NCI-H524 treated with DMSO at 0.1 percent for 48 hours (cell line): ENCODE measurements around the gene AZGP1.
"Not testable (repeated sequence)": the region's sequence is repeated elsewhere in the genome, so short reads cannot be mapped to it uniquely, and the experiment has no call there.

Experiments used
- DNase-seq: peaks from one replicate; lab custom pipeline; 2025; lab: John Stamatoyannopoulos, UW

AZGP1 gene

GRCh38 chr7:99952649-99953048 is 23.2 kb downstream of the AZGP1 start:
- DNase-seq, result not testable (repeated sequence)

- DNase-seq, result not testable (repeated sequence)
These were observed 25.0 kb downstream of the AZGP1 start for GRCh38 chr7:99950819-99951218.

GRCh38 chr7:99949645-99950228 is 26.1 kb downstream of the AZGP1 start:
- DNase-seq, result no peak

GRCh38 chr7:99947608-99948007 is 28.2 kb downstream of the AZGP1 start:
- no peak for DNase-seq

- DNase-seq, result no peak
These were observed 31.2 kb downstream of the AZGP1 start for GRCh38 chr7:99944497-99945070.

- DNase-seq, result no peak
These were observed 32.0 kb downstream of the AZGP1 start for GRCh38 chr7:99943641-99944496.

- DNase-seq, result no peak
These were observed 37.5 kb downstream of the AZGP1 start for GRCh38 chr7:99938296-99938695.

GRCh38 chr7:99935009-99935408 is 40.8 kb downstream of the AZGP1 start:
- not testable (repeated sequence) for DNase-seq

- no peak for DNase-seq
These were observed 45.5 kb downstream of the AZGP1 start for GRCh38 chr7:99930376-99930775.

GRCh38 chr7:99929730-99930053 is 46.1 kb downstream of the AZGP1 start:
- DNase-seq, result no peak

- peak; percentile 29 for DNase-seq
These were observed 46.7 kb downstream of the AZGP1 start, which contains the start of gene GJC3 for GRCh38 chr7:99928994-99929729. TSS of gene GJC3 (minus strand) at chr7:99929620. CDS start at chr7:99929620, 0 bp downstream.

- no peak for DNase-seq
These were observed 47.6 kb downstream of the AZGP1 start for GRCh38 chr7:99928188-99928587.

- no peak for DNase-seq
These were observed 48.3 kb downstream of the AZGP1 start for GRCh38 chr7:99927536-99927935.

- DNase-seq, result no peak
These were observed 49.5 kb downstream of the AZGP1 start for GRCh38 chr7:99926321-99926720.

GRCh38 chr7:99923200-99923599 is 52.6 kb downstream of the AZGP1 start:
- no peak for DNase-seq

GRCh38 chr7:99920149-99920548 is 55.7 kb downstream of the AZGP1 start:
- no peak for DNase-seq

- no peak for DNase-seq
These were observed 56.1 kb downstream of the AZGP1 start for GRCh38 chr7:99919814-99920112.

GRCh38 chr7:99918959-99919813 is 56.6 kb downstream of the AZGP1 start, which contains the start of gene TRIM4:
TSS of gene TRIM4 (minus strand) at chr7:99919530. CDS start at chr7:99919401, 129 bp downstream.
- DNase-seq, result peak; percentile 72
